Panc1 (cell line): ENCODE measurements around the gene RNF11.

Source experiments
- POLR2AphosphoS5 ChIP-seq: IDR thresholded peaks from 2 replicates; pipeline ENCODE4 v1.6.1; 2012; ENCODE audit warnings: mild to moderate bottlenecking, low read depth, low read length, moderate library complexity
- SIN3A ChIP-seq: IDR thresholded peaks from 2 replicates; pipeline ENCODE4 v1.6.1; 2012; ENCODE audit warnings: low read depth, mild to moderate bottlenecking, low read length, moderate library complexity, borderline replicate concordance; ENCODE audit not compliant: insufficient read depth
- TCF7L2 ChIP-seq: IDR thresholded peaks from 2 replicates; pipeline ENCODE4 v1.6.1; 2011; ENCODE audit warnings: mild to moderate bottlenecking, low read depth, low read length, inconsistent platforms
- TF ChIP-seq, protein P1 (sequence below): fragments of 450-650 bp; IDR thresholded peaks from 2 replicates; pipeline ENCODE4 v1.5.1; 2017; ENCODE audit warnings: mild to moderate bottlenecking
- TF ChIP-seq, protein P2 (sequence below), 2 experiments: IDR thresholded peaks; 2 replicates each; pipeline ENCODE4 v1.6.1; 2011 to 2012; ENCODE audit warnings: low read depth in 2 of 2, control low read depth in 1 of 2, low read length in 1 of 2, mild to moderate bottlenecking in 1 of 2, moderate library complexity in 1 of 2; ENCODE audit not compliant: insufficient read depth in 1 of 2

DNA sequence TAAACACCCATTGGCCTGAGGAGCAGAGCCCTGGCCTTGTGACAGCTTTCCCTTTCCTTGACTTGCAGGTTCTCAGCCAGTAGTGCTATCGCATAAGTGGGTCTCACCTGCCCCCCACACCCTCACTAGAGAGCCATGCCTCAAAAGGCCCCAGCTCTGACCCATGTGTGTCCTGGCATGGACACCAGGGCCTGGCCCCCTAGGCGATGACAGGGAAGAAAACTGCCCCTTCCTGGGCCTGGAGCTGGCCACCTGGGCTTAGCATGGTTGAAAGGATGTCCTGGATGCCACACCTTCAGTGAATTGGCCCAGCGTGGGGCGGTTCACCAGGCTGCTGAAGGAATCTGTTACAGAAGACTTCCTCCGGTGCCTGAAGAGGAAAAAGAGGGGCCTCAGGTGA, 75.8 kb downstream of the RNF11 start:
- TF ChIP-seq, protein P1, sequence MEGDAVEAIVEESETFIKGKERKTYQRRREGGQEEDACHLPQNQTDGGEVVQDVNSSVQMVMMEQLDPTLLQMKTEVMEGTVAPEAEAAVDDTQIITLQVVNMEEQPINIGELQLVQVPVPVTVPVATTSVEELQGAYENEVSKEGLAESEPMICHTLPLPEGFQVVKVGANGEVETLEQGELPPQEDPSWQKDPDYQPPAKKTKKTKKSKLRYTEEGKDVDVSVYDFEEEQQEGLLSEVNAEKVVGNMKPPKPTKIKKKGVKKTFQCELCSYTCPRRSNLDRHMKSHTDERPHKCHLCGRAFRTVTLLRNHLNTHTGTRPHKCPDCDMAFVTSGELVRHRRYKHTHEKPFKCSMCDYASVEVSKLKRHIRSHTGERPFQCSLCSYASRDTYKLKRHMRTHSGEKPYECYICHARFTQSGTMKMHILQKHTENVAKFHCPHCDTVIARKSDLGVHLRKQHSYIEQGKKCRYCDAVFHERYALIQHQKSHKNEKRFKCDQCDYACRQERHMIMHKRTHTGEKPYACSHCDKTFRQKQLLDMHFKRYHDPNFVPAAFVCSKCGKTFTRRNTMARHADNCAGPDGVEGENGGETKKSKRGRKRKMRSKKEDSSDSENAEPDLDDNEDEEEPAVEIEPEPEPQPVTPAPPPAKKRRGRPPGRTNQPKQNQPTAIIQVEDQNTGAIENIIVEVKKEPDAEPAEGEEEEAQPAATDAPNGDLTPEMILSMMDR = no peak
- no peak for TF ChIP-seq TCF7L2
- TF ChIP-seq, protein P2, sequence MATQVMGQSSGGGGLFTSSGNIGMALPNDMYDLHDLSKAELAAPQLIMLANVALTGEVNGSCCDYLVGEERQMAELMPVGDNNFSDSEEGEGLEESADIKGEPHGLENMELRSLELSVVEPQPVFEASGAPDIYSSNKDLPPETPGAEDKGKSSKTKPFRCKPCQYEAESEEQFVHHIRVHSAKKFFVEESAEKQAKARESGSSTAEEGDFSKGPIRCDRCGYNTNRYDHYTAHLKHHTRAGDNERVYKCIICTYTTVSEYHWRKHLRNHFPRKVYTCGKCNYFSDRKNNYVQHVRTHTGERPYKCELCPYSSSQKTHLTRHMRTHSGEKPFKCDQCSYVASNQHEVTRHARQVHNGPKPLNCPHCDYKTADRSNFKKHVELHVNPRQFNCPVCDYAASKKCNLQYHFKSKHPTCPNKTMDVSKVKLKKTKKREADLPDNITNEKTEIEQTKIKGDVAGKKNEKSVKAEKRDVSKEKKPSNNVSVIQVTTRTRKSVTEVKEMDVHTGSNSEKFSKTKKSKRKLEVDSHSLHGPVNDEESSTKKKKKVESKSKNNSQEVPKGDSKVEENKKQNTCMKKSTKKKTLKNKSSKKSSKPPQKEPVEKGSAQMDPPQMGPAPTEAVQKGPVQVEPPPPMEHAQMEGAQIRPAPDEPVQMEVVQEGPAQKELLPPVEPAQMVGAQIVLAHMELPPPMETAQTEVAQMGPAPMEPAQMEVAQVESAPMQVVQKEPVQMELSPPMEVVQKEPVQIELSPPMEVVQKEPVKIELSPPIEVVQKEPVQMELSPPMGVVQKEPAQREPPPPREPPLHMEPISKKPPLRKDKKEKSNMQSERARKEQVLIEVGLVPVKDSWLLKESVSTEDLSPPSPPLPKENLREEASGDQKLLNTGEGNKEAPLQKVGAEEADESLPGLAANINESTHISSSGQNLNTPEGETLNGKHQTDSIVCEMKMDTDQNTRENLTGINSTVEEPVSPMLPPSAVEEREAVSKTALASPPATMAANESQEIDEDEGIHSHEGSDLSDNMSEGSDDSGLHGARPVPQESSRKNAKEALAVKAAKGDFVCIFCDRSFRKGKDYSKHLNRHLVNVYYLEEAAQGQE (IDR thresholded peaks at IDR 0.05; ENCODE audit: insufficient read depth in 1 of 2, low read depth in 2 of 2, low read length in 1 of 2) = no peak
- TF ChIP-seq POLR2AphosphoS5 = no peak
- no peak for TF ChIP-seq SIN3A
